Urinary bladder (tissue), 4 donors: ENCODE measurements around the gene SLC39A10. TPM values are rescaled to one million over a fixed set of nuclear protein-coding genes. Genes with fewer than 3 reads are reported as not detected.

ENCODE experiments used
- DNase-seq: peaks from one replicate; pipeline ENCODE4 v3.0.0-alpha.2; 2015; ENCODE audit errors: extremely low spot score
- H3K27ac ChIP-seq: one replicate; pipeline ENCODE4 v1.5.1; 2013; ENCODE audit warnings: low read depth, mild to moderate bottlenecking, moderate library complexity
- H3K36me3 ChIP-seq: one replicate; pipeline ENCODE4 v1.6.1; 2013; ENCODE audit warnings: mild to moderate bottlenecking, moderate library complexity; ENCODE audit not compliant: insufficient read depth
- H3K4me1 ChIP-seq: one replicate; pipeline ENCODE4 v1.6.1; 2013; ENCODE audit warnings: mild to moderate bottlenecking, moderate library complexity; ENCODE audit not compliant: insufficient read depth
- H3K4me3 ChIP-seq: one replicate; pipeline ENCODE4 v1.5.1; 2013; ENCODE audit warnings: low read depth, low read length
- WGBS: extraction: QIAGEN DNeasy Blood & Tissue Kit; methylation state at CpG from one replicate; pipeline ENCODE4 v1.1.7; 2013; 5-methylcytosine and 5-hydroxymethylcytosine counted together
- polyA plus RNA-seq: library from polyadenylated mRNA; stranded (reverse); fragments of 200-250 nt; gene quantifications from one replicate; pipeline ENCODE4 v1.2.3, GENCODE V29; 2013
- total RNA-seq: library from RNA; depleted of rRNA; stranded (reverse); fragments of >200 nt; gene quantifications from one replicate; pipeline ENCODE4 v1.2.3, GENCODE V29; 2014
- donor health status: healthy with polysubstance abuse.
- donor health status: healthy.

SLC39A10 gene
- total RNA-seq (54.8 TPM), polyA plus RNA-seq (8.0 TPM)

GRCh38 chr2:195656859-195657633, at the start of gene SLC39A10:
Gene SLC39A10, plus strand, starts transcription at chr2:195657226. Its CDS starts 22,817 bp downstream, at chr2:195680043.
- Histone ChIP-seq H3K4me1 (no peaks in the 10 kb centered on the region), H3K4me3 (peak within 1 kb of the TSS; percentile 95), H3K27ac (peak within 1 kb of the TSS; percentile 99), H3K36me3 (no peaks in the 10 kb centered on the region)
- peak; percentile 99 for DNase-seq
- WGBS = under 1% methylated on average over 85 of the region's 85 CpGs

- no peak overlapping the region for H3K27ac ChIP-seq
- H3K4me3 ChIP-seq = no peak overlapping the region
- no peaks in the 10 kb centered on the region for H3K4me1 ChIP-seq
- WGBS = 83% methylated on average over 7 of the region's 7 CpGs
- H3K36me3 ChIP-seq = no peaks in the 10 kb centered on the region
- DNase-seq = no peak
Observed at GRCh38 chr2:195608768-195609454, 48.1 kb upstream of the SLC39A10 start.

- no peak overlapping the region for H3K4me3 ChIP-seq
- H3K4me1 ChIP-seq = no peaks in the 10 kb centered on the region
- H3K27ac ChIP-seq = no peak overlapping the region
- DNase-seq = no peak
- no peaks in the 10 kb centered on the region for H3K36me3 ChIP-seq
Observed at GRCh38 chr2:195610717-195611116, 46.3 kb upstream of the SLC39A10 start.

GRCh38 chr2:195612611-195613495, 44.2 kb upstream of the SLC39A10 start:
- H3K27ac ChIP-seq = no peak overlapping the region
- 19% methylated on average over 3 of the region's 3 CpGs for WGBS
- no peak for DNase-seq

GRCh38 chr2:195613922-195614321, 43.1 kb upstream of the SLC39A10 start:
- Histone ChIP-seq H3K27ac (no peak overlapping the region), H3K4me1 (no peaks in the 10 kb centered on the region), H3K4me3 (no peak overlapping the region), H3K36me3 (no peaks in the 10 kb centered on the region)
- WGBS = 52% methylated on average over 2 of the region's 2 CpGs
- DNase-seq = no peak

More at GRCh38 chr2:195612611-195613495, 44.2 kb upstream of the SLC39A10 start:
- H3K36me3 ChIP-seq = no peaks in the 10 kb centered on the region
- no peak overlapping the region for H3K4me3 ChIP-seq
- no peaks in the 10 kb centered on the region for H3K4me1 ChIP-seq

GRCh38 chr2:195619590-195619989, 37.4 kb upstream of the SLC39A10 start:
- no peak for DNase-seq
- no peak overlapping the region for H3K27ac ChIP-seq
- 98% methylated on average over 3 of the region's 3 CpGs for WGBS

GRCh38 chr2:195620501-195620900, 36.5 kb upstream of the SLC39A10 start:
- Histone ChIP-seq H3K36me3 (no peaks in the 10 kb centered on the region), H3K4me3 (no peak overlapping the region), H3K27ac (no peak overlapping the region), H3K4me1 (no peaks in the 10 kb centered on the region)
- no peak for DNase-seq
- 43% methylated on average over 3 of the region's 3 CpGs for WGBS

More at GRCh38 chr2:195619590-195619989, 37.4 kb upstream of the SLC39A10 start:
- no peaks in the 10 kb centered on the region for H3K36me3 ChIP-seq
- H3K4me3 ChIP-seq = no peak overlapping the region
- no peaks in the 10 kb centered on the region for H3K4me1 ChIP-seq

GRCh38 chr2:195622966-195623365, 34.1 kb upstream of the SLC39A10 start:
- Histone ChIP-seq H3K27ac (no peak overlapping the region), H3K36me3 (no peaks in the 10 kb centered on the region), H3K4me1 (no peaks in the 10 kb centered on the region), H3K4me3 (no peak overlapping the region)
- DNase-seq = no peak

GRCh38 chr2:195626507-195626906, 30.5 kb upstream of the SLC39A10 start:
- H3K27ac ChIP-seq = no peak overlapping the region
- WGBS = 74% methylated on average over 2 of the region's 2 CpGs
- H3K36me3 ChIP-seq = no peaks in the 10 kb centered on the region
- no peak for DNase-seq
- no peaks in the 10 kb centered on the region for H3K4me1 ChIP-seq
- H3K4me3 ChIP-seq = no peak overlapping the region

GRCh38 chr2:195628666-195629065, 28.4 kb upstream of the SLC39A10 start:
- WGBS = 97% methylated on average over 1 of the region's 1 CpG
- Histone ChIP-seq H3K4me3 (no peak overlapping the region), H3K36me3 (no peaks in the 10 kb centered on the region), H3K27ac (no peak overlapping the region), H3K4me1 (no peaks in the 10 kb centered on the region)
- no peak for DNase-seq

GRCh38 chr2:195632856-195633572, 24.0 kb upstream of the SLC39A10 start:
- Histone ChIP-seq H3K27ac (no peak overlapping the region), H3K4me1 (no peaks in the 10 kb centered on the region), H3K36me3 (no peaks in the 10 kb centered on the region), H3K4me3 (no peak overlapping the region)
- 93% methylated on average over 10 of the region's 10 CpGs for WGBS
- no peak for DNase-seq

GRCh38 chr2:195633573-195633870, 23.5 kb upstream of the SLC39A10 start:
- no peaks in the 10 kb centered on the region for H3K36me3 ChIP-seq
- no peaks in the 10 kb centered on the region for H3K4me1 ChIP-seq
- no peak overlapping the region for H3K27ac ChIP-seq
- no peak overlapping the region for H3K4me3 ChIP-seq
- 94% methylated on average over 4 of the region's 4 CpGs for WGBS
- DNase-seq = no peak

- Histone ChIP-seq H3K4me1 (no peaks in the 10 kb centered on the region), H3K4me3 (no peak overlapping the region), H3K27ac (no peak overlapping the region), H3K36me3 (no peaks in the 10 kb centered on the region)
- no peak for DNase-seq
- WGBS = 85% methylated on average over 3 of the region's 3 CpGs
Observed at GRCh38 chr2:195633974-195634373, 23.1 kb upstream of the SLC39A10 start.
